C4-2B (cell line): Measurements from ENCODE around the gene KDM1B.

Experiments used
- ZFX ChIP-seq: fragments of 450-650 bp; IDR thresholded peaks from 2 replicates; pipeline ENCODE4 v1.6.1; 2017
- TF ChIP-seq, protein P1 (sequence below): fragments of 450-650 bp; conservative IDR thresholded peaks from 2 replicates; pipeline ENCODE4 v1.5.1; 2017; ENCODE audit warnings: mild to moderate bottlenecking

- TF ChIP-seq, protein P1, sequence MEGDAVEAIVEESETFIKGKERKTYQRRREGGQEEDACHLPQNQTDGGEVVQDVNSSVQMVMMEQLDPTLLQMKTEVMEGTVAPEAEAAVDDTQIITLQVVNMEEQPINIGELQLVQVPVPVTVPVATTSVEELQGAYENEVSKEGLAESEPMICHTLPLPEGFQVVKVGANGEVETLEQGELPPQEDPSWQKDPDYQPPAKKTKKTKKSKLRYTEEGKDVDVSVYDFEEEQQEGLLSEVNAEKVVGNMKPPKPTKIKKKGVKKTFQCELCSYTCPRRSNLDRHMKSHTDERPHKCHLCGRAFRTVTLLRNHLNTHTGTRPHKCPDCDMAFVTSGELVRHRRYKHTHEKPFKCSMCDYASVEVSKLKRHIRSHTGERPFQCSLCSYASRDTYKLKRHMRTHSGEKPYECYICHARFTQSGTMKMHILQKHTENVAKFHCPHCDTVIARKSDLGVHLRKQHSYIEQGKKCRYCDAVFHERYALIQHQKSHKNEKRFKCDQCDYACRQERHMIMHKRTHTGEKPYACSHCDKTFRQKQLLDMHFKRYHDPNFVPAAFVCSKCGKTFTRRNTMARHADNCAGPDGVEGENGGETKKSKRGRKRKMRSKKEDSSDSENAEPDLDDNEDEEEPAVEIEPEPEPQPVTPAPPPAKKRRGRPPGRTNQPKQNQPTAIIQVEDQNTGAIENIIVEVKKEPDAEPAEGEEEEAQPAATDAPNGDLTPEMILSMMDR, result no peak
- TF ChIP-seq ZFX, result no peak
Observed at GRCh38 chr6:18245079-18245478, 89.9 kb downstream of the KDM1B start.
